ENCODE data around the gene TTC28.
A peak's percentile ranks its signal among the peaks of the same experiment; 100 is the strongest.

Gene TTC28

DNA sequence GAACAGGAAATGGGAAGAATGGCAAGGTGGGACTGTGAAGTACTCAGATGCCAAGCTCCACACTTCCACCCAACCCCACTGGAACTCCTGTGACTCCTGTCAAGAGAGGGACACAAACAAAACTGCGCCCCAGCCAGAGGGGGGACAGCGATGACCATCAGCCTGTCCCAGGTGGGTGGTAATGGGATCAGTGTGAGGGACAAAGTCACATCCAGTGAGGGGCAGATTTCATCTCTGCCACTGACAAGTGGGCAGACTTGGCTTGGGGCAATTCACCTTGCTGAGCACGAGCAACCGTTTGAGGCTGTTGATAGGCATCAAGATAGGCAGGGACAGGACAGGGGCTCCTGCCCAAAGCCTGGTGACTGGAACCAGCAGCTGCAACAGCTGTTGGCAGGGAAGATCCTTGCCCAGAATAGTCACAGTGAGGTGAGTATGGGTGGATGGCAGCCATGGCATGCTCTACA lies 655.2 kb downstream of the TTC28 start:
- DNase-seq (ENCODE audit: low spot score), result no peak
- TF ChIP-seq, protein P1, sequence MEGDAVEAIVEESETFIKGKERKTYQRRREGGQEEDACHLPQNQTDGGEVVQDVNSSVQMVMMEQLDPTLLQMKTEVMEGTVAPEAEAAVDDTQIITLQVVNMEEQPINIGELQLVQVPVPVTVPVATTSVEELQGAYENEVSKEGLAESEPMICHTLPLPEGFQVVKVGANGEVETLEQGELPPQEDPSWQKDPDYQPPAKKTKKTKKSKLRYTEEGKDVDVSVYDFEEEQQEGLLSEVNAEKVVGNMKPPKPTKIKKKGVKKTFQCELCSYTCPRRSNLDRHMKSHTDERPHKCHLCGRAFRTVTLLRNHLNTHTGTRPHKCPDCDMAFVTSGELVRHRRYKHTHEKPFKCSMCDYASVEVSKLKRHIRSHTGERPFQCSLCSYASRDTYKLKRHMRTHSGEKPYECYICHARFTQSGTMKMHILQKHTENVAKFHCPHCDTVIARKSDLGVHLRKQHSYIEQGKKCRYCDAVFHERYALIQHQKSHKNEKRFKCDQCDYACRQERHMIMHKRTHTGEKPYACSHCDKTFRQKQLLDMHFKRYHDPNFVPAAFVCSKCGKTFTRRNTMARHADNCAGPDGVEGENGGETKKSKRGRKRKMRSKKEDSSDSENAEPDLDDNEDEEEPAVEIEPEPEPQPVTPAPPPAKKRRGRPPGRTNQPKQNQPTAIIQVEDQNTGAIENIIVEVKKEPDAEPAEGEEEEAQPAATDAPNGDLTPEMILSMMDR (IDR thresholded peaks at IDR 0.05; ENCODE audit: borderline replicate concordance, control extremely low read depth, extremely low read depth, insufficient read depth, missing control alignments), result no peak
- in situ Hi-C loops (cut with MboI; ENCODE audit: low sequenced_read_pairs, unreplicated experiment), result loop anchor here (10.0 to 25.0 kb wide), 2 partner anchors 570 to 1262 kb away; no protein-coding TSS in a partner anchor

DNA sequence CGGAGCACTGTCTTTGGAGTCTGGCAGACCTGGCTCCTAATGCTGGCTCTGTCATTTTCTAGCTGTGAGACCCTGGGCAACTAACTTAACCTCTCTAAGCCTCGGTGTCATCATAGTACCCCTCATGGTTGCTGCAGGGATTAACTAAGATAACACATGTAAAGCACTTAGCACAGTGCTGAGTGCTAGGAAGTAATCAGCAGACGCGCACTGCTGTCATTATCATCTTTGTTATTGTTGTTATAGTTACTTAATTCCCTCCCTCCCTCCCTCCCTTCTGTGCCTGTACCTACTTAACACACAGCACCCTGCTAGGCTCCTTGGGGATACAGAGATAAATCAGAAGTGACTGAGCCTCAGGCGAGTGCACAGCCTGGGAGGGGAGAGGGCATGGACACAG lies 655.9 kb downstream of the TTC28 start:
- in situ Hi-C loops (cut with MboI; ENCODE audit: low sequenced_read_pairs, unreplicated experiment), result loop anchor here (10.0 to 25.0 kb wide), 2 partner anchors 571 to 1261 kb away; no protein-coding TSS in a partner anchor
- TF ChIP-seq, protein P1 (IDR thresholded peaks at IDR 0.05; ENCODE audit: borderline replicate concordance, control extremely low read depth, extremely low read depth, insufficient read depth, missing control alignments), result no peak
- DNase-seq (ENCODE audit: low spot score), result no peak

DNA sequence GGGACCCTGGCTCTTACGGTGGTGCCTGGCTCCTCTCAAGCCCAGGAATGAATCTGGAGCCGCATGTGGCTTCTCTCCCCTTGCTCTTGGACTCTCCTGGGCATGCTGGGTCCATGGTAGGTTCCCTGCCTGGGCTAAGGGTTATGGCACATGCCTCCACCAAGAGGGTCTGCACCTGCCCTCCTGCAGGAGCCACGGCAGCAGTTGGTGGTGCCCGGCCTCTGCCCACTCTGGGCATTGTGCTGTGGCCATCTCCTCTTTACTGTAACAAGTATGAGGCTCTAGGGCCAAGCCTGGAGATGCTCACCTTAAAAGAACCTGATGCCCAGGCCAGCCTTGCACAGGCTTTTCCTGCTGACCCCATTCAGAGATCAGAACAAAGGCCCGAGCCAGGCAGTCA lies 656.6 kb downstream of the TTC28 start:
- in situ Hi-C loops (cut with MboI; ENCODE audit: low sequenced_read_pairs, unreplicated experiment), result loop anchor here (10.0 to 25.0 kb wide), 2 partner anchors 572 to 1261 kb away; no protein-coding TSS in a partner anchor

DNA sequence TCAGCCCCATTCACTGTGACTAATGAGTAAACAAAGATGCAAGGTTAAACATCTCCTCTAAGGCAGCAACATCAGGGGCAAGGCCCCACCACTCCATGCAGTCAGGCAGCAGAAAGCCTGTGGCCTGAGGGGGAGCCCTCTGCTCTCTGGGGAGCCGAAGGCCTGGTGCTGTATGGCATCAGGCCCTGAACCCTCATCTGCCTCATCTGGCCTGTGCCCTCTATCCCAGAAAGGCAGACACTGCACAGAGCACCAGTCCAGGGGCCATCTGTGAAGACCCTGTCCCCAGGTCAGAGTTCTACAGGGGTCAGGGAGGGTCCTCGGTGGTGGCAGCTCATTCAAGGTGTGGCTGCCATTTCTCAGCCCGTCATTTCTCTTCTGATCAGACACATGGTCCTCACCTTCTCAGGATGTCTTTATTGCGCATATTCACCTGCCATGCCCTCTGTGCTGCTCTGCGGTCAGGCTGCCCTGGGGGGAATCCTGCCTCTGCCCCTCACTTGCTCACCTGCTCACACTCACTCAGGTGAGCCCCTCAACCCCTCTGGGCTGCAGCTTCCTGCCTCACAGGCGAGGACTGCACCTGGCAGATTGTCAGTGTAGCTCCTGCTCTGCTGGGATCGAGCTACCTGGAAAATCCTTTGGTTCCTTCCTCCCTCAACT lies 657.5 kb downstream of the TTC28 start:
- DNase-seq (ENCODE audit: low spot score), result peak; percentile 9
- in situ Hi-C loops (cut with MboI; ENCODE audit: low sequenced_read_pairs, unreplicated experiment), result loop anchor here (10.0 to 25.0 kb wide), 2 partner anchors 573 to 1260 kb away; no protein-coding TSS in a partner anchor
- TF ChIP-seq, protein P1 (IDR thresholded peaks at IDR 0.05; ENCODE audit: borderline replicate concordance, control extremely low read depth, extremely low read depth, insufficient read depth, missing control alignments), result no peak

More for the DNA sequence above, 656.6 kb downstream of the TTC28 start:
- TF ChIP-seq, protein P1 (IDR thresholded peaks at IDR 0.05; ENCODE audit: borderline replicate concordance, control extremely low read depth, extremely low read depth, insufficient read depth, missing control alignments), result no peak
- DNase-seq (ENCODE audit: low spot score), result no peak

DNA sequence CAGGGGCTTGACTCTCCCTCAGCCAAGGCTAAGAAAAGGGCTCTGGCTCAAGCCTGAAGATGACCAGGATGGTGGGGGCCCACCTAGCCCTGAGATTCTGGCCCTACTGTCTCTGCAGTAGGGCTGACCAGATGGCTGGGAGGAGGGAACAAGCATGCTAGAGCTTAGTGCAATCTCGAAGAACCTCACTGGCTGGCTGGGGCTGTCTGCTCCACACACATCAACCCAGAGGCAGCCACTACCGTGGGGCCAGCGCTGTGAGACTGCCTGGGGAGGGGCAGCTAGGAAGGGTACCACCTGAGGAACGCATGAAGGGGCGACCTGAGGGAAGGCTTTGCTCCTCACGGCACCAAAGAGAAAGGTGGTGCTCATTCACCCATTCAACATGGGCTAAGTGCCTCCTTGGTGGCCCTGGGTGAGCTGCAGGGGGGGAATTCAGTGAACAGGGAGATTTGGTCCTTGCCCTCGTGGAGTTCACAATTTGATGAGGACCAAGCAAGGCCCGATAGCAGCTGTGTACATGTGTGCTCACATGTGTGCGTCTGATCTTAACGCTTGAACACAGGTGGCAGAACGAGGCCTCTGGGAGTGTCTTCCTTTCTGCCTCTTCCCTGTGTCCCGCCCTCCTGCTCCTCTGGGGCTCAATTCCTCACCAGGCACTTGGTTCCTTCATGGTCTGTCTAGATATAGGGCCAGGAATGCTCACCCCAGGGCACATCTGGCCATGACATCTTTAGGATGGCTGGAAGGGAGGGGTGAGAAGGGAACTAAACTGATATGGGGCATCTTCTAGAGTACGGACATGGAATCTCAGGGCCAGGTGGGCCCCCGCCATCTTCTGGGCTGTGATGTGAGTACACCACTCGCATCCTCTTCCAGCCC lies 658.3 kb downstream of the TTC28 start:
- TF ChIP-seq, protein P1 (IDR thresholded peaks at IDR 0.05; ENCODE audit: borderline replicate concordance, control extremely low read depth, extremely low read depth, insufficient read depth, missing control alignments), result no peak
- DNase-seq (ENCODE audit: low spot score), result no peak
- in situ Hi-C loops (cut with MboI; ENCODE audit: low sequenced_read_pairs, unreplicated experiment), result loop anchor here (10.0 to 25.0 kb wide), 2 partner anchors 573 to 1259 kb away; no protein-coding TSS in a partner anchor
